Transverse colon (tissue), 3 donors: ENCODE results near the gene SPATA2.

Experiments
- POLR2A ChIP-seq: fragments of 450-650 bp; IDR thresholded peaks from one replicate; pipeline ENCODE4 v1.6.1; 2016; ENCODE audit warnings: antibody characterized with exemption, mild to moderate bottlenecking, moderate library complexity
- TF ChIP-seq, protein P1 (sequence below), 5 experiments: fragments of 200-600 bp in 3 of 5; fragments of 450-650 bp in 2 of 5; sonication (generic) in 3 of 5; IDR thresholded peaks; 1 replicate in 2 of 5; 2 replicates in 3 of 5; pipeline ENCODE4 v1.5.1; 2016 to 2017; ENCODE audit warnings: antibody characterized with exemption in 5 of 5, inconsistent platforms in 3 of 5, mild to moderate bottlenecking in 2 of 5, moderate library complexity in 1 of 5

DNA sequence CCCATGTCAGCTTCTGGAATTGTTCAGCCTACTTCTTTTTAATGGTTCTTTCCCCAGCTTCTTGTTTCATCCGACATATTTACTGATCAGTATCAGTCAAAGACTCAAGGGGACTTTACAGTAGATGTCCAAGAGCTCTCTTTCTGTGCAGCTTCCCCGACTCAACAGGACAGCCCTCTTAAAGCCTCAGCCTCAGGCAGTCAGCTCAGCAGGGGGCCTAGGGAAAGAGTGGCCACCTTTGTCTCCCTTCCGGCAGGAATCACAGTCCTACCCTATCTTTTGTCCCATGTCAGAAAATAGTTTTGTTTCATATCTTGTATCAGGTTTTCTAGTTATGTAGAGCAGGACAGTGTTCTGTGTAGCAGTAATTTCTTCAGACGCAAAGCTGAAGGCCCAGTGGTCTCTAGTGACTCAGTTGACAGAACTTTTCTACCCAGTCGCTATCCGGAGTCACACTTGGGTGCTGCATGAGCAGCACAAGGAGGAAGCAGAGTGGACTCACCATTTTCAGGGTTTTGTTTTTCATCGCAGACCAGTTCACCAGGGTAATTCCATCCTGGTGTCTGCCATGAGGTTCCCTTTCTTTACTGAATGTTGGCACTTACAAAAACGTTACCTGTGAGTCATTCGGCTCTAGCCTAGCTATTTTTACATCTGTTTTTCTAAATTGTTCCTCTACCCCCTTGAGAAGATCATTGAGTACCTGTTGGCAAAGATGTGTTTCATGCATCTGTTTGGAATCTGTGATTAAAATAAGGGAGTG, 47.7 kb downstream of the SPATA2 start:
- TF ChIP-seq, protein P1, sequence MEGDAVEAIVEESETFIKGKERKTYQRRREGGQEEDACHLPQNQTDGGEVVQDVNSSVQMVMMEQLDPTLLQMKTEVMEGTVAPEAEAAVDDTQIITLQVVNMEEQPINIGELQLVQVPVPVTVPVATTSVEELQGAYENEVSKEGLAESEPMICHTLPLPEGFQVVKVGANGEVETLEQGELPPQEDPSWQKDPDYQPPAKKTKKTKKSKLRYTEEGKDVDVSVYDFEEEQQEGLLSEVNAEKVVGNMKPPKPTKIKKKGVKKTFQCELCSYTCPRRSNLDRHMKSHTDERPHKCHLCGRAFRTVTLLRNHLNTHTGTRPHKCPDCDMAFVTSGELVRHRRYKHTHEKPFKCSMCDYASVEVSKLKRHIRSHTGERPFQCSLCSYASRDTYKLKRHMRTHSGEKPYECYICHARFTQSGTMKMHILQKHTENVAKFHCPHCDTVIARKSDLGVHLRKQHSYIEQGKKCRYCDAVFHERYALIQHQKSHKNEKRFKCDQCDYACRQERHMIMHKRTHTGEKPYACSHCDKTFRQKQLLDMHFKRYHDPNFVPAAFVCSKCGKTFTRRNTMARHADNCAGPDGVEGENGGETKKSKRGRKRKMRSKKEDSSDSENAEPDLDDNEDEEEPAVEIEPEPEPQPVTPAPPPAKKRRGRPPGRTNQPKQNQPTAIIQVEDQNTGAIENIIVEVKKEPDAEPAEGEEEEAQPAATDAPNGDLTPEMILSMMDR (IDR thresholded peaks at IDR 0.05), result no peak
- no peak for TF ChIP-seq POLR2A
